Measurements from ENCODE around the gene YWHAG.
"Not testable (repeated sequence)": the region's sequence is repeated elsewhere in the genome, so short reads cannot be mapped to it uniquely, and the experiment has no call there.

The YWHAG gene

DNA sequence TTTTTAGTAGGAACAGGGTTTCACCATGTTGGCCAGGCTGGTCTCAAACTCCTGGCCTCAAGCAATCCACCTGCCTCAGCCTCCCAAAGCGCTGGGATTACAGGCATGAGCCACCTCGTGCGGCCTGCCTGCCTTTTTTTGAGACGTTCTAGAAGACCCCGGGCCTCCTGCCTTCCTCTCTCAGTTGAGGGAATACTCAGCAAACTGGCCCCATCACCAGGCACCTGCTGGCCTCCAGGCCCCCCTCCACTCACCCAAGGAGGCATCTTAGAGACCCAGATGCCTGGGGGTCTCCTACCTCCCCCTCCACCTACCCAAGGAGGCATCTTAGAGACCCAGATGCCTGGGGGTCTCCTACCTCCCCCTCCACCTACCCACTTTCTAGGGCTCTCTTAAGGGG lies 65.9 kb downstream of the YWHAG start:
- DNase-seq: not testable (repeated sequence)

DNA sequence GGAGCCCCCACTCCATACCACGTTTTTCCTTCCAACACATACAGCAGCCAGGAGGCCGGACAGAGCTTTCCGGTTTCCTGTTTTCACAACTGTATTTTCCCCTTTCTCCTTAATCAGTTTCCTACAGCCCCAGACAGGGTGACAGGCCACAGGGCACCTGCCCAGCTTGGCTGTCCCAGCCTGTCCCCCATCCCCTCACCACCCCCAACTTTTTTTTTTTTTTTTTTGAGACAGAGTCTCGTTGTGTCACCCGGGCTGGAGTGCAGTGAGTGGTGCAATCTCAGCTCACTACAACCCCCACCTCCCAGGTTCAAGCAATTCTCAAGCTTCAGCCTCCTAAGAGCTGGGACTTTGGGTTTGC lies 66.6 kb downstream of the YWHAG start:
- DNase-seq: no peak

DNA sequence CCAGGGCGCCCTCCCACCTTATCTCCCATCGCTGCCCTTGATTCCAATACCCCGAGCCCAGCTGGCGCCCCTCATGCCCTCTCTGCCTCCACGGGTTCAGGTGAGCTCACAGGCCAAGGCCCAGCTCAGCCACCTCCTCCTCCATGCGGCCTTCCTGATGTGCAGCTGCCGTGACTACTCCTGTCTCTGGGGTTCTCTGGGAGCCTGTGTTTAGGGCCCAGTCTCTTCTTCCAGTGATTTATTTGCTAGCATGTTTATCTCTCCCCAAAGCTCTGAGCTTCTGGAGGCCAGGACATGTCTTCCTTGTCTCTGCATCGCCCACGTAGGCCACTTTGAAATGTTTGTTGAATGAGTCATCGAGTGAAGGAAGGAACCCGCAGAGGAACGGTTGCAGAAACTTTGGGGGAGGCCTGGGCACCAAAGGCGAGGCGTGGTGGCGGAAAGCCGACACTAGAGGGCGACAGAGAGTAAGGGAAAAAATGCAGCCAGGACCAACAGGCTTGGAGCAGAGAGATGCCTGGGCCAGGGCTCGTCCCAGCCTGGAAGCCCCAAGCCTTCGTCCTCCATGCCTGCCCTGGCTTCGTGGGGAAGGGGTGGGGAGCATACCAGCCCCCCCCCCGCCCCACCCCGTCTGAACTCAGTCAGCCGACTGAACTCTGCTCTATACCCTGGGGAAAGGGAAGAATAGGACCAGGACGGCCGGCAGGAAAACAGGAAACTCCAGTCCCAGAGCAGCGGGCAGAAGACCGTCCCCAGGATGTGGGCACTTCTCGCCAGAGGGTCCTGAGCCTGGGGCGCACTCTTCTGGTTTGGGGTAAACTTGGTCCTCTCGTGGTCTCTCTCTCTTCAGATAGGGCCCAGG lies 67.2 kb downstream of the YWHAG start:
- DNase-seq: peak; percentile 83 to 86

DNA sequence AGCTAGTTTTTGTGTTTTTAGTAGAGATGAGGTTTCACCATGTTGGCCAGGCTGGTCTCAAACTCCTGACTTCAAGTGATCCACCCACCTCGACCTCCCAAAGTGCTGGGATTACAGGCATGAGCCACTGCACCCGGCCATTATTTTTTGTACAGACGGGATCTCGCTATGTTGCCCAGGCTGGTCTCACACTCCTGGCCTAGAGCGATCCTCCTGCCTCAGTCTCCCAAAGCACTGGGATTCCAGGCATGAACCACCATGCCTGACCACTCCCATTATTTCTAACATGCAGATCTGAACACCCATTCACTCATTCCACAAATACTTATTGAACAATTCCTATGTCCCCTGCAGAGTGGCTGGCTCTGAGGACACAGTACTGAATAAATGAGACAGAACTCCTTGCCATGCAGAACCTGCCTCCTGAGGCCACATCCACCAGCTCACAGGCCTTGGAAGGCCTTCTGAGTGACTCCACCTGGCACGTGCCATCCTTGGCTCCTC lies 67.9 kb downstream of the YWHAG start:
- DNase-seq: not testable (repeated sequence)

DNA sequence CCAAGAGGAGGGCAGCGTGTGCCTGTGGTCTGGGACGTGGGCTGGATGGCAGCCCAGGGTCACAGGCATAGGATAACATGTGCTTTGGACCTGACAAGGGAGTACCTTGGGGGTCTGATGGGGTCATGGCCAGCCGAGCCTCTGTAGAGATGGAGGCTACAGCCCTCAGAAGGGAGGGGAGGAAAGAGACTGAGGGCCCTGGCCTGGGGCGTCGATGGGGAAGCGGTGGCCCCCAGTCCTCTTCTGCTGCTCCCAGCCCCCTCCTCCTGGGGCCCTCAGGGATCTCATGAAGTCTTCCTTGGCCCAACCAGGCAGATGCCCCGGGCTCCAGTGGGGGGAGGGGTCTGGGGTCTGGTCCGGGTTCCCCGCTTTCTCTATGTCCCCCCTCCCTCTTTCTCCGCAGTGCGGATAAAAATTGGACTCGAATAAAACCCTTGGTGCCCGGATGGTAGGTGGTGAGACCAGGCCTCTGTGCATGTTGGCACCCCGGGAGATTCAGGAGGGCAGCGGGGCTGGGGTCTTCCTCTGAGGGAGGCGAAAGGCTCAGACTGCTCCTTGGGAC lies 71.9 kb downstream of the YWHAG start:
- DNase-seq: no peak

DNA sequence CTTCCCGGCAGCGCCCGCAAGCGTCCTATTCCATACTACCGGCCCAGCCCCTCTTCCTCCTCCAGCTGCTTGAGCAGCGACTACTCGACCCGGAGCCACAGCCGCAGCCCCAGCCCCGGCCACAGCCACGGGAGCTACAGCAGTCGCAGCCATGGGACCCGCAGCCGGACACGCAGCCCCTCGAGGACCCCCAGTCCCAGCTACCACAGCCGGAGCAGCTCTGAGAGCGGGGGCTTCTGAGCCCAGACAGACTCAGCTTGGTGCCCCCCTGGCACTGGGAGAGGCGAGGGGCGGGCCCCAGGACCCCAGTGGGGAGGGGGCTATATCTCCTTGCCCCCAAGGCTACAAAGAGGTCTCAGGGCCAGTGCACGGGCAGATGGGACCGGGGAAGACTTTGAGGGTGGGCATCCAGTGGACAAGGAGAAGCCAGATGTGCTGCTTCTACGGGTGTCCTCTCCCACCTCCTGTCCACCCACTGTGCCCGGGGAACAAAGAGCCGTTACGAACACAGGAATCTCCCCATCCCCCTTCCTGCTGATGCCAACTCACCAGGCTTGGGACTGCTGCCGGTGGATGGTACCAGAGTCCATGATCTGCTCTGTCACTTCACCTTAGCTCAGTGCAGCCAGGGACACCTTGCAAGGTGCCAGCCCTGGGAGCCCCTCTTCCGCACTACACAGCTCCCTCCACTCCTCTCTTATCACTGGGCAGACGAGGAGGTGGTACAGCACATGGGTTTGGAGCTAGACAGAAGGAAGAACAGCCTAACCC lies 73.0 kb downstream of the YWHAG start:
- DNase-seq: no peak

DNA sequence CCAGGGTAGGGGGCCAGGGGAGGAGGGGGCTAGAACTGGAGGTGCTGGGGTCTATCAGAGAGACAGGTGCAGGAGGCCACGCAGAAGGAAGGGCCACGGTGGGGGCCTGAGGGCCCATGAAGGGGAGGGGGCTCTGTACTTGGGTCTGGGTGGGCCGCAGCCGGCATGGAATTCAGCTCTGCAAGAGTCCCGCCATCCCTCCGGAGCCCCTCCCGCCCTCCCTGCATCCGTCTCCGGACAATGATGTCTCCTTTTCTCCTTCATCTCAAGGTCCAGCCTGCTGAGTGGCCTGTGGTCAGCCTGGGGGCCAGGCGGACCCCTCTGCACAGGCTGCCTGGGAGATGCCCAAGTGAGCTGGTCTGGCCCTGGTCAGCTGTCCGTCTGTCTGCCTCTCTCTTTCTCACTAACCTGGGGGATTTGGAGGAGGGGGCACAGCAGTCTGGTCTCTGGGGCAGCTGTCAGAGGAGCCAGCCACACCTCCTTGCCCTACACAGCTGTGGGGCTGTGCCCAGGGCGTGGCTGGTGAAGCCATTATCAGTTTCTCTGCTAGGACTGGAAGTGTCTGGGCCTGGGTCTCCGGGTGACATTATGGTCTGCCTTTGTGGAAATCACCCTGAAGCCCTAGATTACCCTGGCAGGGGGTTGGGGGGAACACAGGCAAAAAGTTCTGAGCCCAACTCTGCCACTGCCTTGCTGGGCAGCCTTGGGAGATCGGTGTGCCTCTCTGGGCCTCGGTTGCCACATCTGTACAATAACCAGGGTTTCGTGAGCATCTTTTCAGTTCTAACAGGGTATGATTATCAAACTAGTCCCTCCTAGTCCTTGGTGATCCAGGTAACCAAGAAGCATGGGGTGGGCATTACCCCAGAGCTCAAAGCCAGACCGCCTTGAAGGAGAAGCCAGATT lies 75.3 kb downstream of the YWHAG start:
- DNase-seq: no peak

DNA sequence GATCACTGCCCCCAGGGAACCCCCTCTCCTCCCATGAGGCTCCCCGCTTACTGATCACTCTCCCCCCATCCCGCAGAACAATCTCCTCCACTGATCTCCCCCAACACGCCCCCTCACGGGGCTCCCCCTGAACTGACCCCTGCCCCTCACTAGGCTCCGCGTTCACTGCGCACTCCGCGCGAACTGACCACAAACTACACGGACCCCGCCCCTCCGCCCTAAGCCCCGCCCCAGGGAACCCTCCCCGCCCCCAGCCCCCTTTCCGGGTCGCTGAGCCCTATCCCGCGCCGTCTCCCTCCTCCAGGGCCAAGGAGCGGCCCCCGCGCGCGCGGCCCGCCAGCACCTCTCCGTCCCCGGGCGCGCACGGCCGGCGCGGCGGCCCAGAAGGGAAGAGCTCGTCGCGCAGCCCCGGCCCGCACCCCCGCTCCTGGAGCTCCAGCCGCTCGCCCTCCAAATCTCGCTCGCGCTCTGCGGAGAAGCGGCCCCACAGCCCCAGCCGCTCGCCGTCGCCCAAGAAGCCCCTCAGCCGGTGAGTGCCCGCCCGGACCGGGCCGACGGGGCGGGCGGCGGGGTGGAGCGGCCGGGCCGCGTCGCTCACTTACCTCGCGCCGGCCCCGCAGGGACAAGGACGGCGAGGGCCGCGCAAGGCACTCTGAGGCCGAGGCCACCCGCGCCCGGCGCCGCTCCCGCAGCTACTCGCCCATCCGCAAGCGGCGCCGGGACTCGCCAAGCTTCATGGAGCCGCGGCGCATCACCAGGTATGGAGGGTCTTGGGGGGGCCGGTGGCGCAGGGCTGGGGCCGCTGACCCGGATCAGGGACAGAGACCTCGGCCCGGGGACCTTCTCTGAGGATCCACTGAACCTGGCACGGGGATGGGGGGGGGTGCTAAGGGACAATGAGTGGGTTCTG lies 76.2 kb downstream of the YWHAG start:
- no peak for DNase-seq

DNA sequence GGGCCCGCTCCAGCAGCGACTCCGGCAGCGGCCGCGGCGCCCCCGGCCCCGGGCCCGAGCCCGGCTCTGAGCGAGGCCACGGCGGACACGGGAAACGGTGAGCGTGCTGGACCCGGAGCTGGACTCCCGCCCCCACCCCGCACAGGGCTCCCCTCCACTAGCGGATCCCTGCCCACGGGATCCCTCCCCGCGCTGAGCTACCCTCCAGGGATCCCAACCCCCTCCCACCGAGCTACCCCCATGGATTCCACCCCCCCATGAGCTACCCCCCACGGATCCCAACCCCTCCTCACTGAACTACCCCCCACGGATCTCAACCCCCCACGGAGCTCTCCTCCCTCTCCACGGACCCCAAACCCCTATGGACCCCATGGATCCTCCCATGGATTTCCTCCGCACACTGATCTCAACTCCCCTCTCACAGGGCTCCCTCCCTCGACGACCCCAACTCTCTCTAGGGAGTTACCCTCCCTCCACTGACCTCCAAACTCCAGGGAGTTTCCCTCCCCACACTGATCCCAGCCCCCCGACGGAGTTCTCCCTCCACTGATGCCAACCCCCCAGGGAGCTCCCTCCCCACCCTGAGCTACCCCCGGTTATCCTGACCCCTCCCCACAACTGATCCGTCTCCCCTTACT lies 77.0 kb downstream of the YWHAG start:
- DNase-seq: no peak

DNA sequence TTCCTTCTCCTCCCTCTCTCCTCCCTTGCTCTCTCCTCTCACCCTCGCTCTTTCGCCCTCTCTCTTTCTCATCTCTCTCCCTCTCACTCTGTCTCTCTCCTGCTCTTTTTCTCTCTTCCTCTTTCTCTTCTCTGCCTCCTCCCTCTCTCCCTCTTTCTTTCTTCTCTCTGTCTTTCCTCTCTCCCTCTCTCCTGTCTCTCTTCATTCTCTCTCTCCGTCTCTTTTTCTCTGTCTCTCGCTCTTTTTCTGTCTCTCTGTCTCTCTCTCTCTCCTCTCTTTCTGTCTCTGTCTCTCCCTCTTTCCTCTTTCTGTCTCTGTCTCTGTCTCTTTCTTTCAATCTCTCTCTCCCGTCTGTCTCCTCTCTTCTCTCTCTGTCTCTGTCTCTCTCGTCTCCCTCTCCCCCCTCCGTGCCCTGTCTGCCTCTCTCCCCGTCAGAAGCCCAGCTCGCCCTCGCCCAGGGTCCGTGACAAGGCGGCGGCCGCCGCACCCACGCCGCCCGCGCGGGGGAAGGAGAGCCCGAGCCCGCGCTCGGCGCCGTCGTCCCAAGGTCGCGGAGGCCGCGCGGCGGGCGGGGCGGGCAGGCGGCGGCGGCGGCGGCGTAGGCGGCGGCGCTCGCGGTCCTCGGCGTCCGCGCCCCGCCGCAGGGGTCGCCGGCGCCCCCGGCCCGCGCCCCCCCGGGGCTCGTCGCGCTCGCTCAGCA lies 77.6 kb downstream of the YWHAG start:
- DNase-seq: no peak

DNA sequence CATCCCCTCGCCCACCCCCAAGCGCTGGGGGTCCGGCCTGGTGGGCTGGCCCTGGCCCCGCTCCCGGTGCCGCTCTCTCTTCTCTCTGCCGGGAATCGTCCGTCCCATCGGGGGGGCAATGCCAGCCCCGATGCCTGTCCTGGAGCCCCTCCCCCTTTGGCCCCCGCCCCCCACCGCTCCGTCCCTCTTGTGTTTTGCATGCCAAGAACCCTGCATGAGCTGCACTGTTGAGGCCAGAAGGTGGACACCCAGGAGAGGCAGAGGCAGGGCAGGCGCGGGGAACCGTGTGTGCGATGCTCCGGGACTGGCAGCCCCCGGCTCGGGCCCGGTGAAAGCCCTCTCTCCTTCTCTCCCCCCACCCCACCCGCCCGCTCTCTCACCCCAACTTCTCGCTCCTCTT lies 78.4 kb downstream of the YWHAG start:
- DNase-seq: no peak

DNA sequence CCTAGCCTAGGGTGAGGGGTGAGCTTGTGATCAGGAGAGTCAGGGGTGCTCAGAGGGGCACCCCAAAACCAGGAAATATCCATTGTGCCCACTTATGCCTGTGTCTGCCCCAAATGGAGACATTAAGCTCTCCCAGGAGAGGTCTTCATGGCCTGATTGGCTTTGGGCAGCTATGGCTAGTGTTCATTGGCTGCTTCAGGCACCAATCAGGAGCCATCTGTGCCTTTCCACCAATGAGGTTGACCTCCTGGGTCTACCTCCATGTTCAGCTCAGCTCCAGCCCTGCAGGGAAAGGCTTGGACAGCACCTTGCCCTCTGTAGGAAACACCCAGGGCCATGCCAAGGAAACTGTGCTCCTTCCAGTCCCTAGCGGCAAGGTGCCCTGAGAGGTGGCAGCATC lies 80.3 kb downstream of the YWHAG start:
- no peak for DNase-seq

Measured in CD4-positive, alpha-beta T cell treated with Interleukin-1 beta for 1 hour (primary cell).